Measurements from ENCODE around the gene NAV1.
"Not testable (repeated sequence)": the region's sequence is repeated elsewhere in the genome, so short reads cannot be mapped to it uniquely, and the experiment has no call there.

The NAV1 gene

GRCh38 chr1:201528631-201529252, 10.2 kb upstream of the NAV1 start:
- DNase-seq (ENCODE audit: low read depth), result no peak

GRCh38 chr1:201530741-201531531, 8.0 kb upstream of the NAV1 start:
- DNase-seq (ENCODE audit: low read depth), result no peak

GRCh38 chr1:201531551-201532425, 7.1 kb upstream of the NAV1 start:
- DNase-seq (ENCODE audit: low read depth), result no peak

- DNase-seq (ENCODE audit: low read depth), result no peak
These were observed 5.1 kb upstream of the NAV1 start for GRCh38 chr1:201533836-201534235.

- DNase-seq (ENCODE audit: low read depth), result no peak
These were observed 3.6 kb upstream of the NAV1 start for GRCh38 chr1:201535046-201535918.

GRCh38 chr1:201535919-201536245, 3.0 kb upstream of the NAV1 start:
- no peak for DNase-seq (ENCODE audit: low read depth)

GRCh38 chr1:201536558-201536957, 2.4 kb upstream of the NAV1 start:
- DNase-seq (ENCODE audit: low read depth), result no peak

- no peak for DNase-seq (ENCODE audit: low read depth)
These were observed 1.9 kb upstream of the NAV1 start for GRCh38 chr1:201537028-201537427.

- DNase-seq (ENCODE audit: low read depth), result no peak
These were observed 1.5 kb upstream of the NAV1 start for GRCh38 chr1:201537467-201537866.

- DNase-seq (ENCODE audit: low read depth), result no peak
These were observed 876 bp upstream of the NAV1 start for GRCh38 chr1:201537891-201538611.

GRCh38 chr1:201539561-201540431, 869 bp downstream of the NAV1 start:
- no peak for DNase-seq (ENCODE audit: low read depth)

GRCh38 chr1:201540846-201541735, 2.2 kb downstream of the NAV1 start:
- no peak for DNase-seq (ENCODE audit: low read depth)

- no peak for DNase-seq (ENCODE audit: low read depth)
These were observed 3.5 kb downstream of the NAV1 start for GRCh38 chr1:201542309-201543035.

- no peak for DNase-seq (ENCODE audit: low read depth)
These were observed 5.1 kb downstream of the NAV1 start for GRCh38 chr1:201543871-201544642.

GRCh38 chr1:201544710-201545109, 5.8 kb downstream of the NAV1 start:
- no peak for DNase-seq (ENCODE audit: low read depth)

- no peak for DNase-seq (ENCODE audit: low read depth)
These were observed 7.0 kb downstream of the NAV1 start for GRCh38 chr1:201545851-201546492.

GRCh38 chr1:201549522-201549921, 10.6 kb downstream of the NAV1 start:
- not testable (repeated sequence) for DNase-seq (ENCODE audit: low read depth)
